H1 (cell line): Measurements from ENCODE around the gene GDE1.

Experiments used
- CEBPB ChIP-seq: IDR thresholded peaks from 2 replicates; pipeline ENCODE4 v1.6.1; 2012; ENCODE audit warnings: low read depth, low read length
- EGR1 ChIP-seq: IDR thresholded peaks from 2 replicates; pipeline ENCODE4 v1.6.1; 2011; ENCODE audit warnings: low read depth, low read length, borderline replicate concordance
- POLR2AphosphoS5 ChIP-seq: IDR thresholded peaks from 2 replicates; pipeline ENCODE4 v1.6.1; 2011; ENCODE audit warnings: low read depth, low read length
- SP1 ChIP-seq: IDR thresholded peaks from 2 replicates; pipeline ENCODE4 v1.6.1; 2011; ENCODE audit warnings: low read depth, low read length
- TF ChIP-seq, protein P1 (sequence below): IDR thresholded peaks from 2 replicates; pipeline ENCODE4 v1.6.1; 2011; ENCODE audit warnings: low read depth, mild to moderate bottlenecking, low read length; ENCODE audit not compliant: insufficient read depth
- TF ChIP-seq, protein P2 (sequence below): IDR thresholded peaks from 2 replicates; pipeline ENCODE4 v1.6.1; 2011; ENCODE audit warnings: low read length, improper control_type of control experiment
- TF ChIP-seq, protein P3 (sequence below), 3 experiments: IDR thresholded peaks; 1 replicate in 2 of 3; 2 replicates in 1 of 3; pipeline versions ENCODE4 v1.5.1 to v1.6.1; 2011; ENCODE audit warnings: low read length in 3 of 3, mild to moderate bottlenecking in 3 of 3, inconsistent platforms in 2 of 3, low read depth in 1 of 3, moderate library complexity in 1 of 3; ENCODE audit not compliant: insufficient read depth in 1 of 3; ENCODE audit errors: control extremely low read depth in 1 of 3

DNA sequence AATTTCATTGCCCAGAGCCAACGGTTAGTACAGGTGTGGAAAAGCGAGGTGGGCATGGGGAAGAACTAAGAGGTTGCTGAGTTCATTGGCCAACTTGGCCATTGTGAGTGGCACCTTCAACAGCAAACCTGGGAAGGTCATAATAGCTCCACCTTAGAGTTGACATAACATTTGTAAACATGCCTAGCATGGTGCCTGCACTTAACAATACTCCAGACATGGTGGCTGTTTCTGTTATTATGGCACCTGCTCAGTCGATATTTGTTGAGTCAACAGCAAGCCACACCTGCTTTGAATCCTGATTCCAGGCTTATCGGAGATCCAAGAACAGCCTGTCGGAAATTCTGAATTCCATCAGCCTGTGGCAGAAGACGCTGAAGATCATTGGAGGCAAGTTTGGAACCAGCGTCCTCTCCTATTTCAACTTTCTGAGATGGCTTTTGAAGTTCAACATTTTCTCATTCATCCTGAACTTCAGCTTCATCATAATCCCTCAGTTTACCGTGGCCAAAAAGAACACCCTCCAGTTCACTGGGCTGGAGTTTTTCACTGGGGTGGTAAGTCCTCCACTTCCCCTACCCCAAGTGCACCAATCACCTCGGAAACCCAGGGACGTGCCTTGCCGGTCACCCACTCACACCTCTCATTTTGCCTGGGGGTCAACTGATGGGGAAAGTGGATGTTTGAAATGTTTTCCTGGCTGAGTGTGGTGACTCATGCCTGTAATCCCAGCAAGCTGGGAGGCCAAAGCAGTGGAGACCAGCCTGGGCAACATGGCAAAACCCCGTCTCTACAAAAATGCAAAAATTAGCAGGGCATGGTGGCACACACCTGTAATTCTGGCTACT is 58.2 kb downstream of the GDE1 start:
- TF ChIP-seq POLR2AphosphoS5 (no peak), SP1 (no peak), EGR1 (no peak), CEBPB (no peak)
- TF ChIP-seq, protein P1, sequence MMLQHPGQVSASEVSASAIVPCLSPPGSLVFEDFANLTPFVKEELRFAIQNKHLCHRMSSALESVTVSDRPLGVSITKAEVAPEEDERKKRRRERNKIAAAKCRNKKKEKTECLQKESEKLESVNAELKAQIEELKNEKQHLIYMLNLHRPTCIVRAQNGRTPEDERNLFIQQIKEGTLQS: no peak
- TF ChIP-seq, protein P2, sequence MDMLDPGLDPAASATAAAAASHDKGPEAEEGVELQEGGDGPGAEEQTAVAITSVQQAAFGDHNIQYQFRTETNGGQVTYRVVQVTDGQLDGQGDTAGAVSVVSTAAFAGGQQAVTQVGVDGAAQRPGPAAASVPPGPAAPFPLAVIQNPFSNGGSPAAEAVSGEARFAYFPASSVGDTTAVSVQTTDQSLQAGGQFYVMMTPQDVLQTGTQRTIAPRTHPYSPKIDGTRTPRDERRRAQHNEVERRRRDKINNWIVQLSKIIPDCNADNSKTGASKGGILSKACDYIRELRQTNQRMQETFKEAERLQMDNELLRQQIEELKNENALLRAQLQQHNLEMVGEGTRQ: no peak
- TF ChIP-seq, protein P3, sequence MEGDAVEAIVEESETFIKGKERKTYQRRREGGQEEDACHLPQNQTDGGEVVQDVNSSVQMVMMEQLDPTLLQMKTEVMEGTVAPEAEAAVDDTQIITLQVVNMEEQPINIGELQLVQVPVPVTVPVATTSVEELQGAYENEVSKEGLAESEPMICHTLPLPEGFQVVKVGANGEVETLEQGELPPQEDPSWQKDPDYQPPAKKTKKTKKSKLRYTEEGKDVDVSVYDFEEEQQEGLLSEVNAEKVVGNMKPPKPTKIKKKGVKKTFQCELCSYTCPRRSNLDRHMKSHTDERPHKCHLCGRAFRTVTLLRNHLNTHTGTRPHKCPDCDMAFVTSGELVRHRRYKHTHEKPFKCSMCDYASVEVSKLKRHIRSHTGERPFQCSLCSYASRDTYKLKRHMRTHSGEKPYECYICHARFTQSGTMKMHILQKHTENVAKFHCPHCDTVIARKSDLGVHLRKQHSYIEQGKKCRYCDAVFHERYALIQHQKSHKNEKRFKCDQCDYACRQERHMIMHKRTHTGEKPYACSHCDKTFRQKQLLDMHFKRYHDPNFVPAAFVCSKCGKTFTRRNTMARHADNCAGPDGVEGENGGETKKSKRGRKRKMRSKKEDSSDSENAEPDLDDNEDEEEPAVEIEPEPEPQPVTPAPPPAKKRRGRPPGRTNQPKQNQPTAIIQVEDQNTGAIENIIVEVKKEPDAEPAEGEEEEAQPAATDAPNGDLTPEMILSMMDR (IDR thresholded peaks at IDR 0.05; ENCODE audit: control extremely low read depth in 1 of 3, insufficient read depth in 1 of 3, low read depth in 1 of 3, low read length in 3 of 3): no peak
